HL-60 (cell line): ENCODE data around the gene SMIM10.

ENCODE experiments used
- CTCF ChIP-seq: IDR thresholded peaks from one replicate; pipeline ENCODE4 v1.5.1; 2011; ENCODE audit warnings: low read length, control low read depth, inconsistent platforms; ENCODE audit not compliant: insufficient read depth
- GABPA ChIP-seq: IDR thresholded peaks from 2 replicates; pipeline ENCODE4 v1.6.1; 2012; ENCODE audit warnings: low read depth
- POLR2AphosphoS5 ChIP-seq: IDR thresholded peaks from 2 replicates; pipeline ENCODE4 v1.6.1; 2012; ENCODE audit warnings: low read depth
- REST ChIP-seq: IDR thresholded peaks from 2 replicates; pipeline ENCODE4 v1.6.1; 2012; ENCODE audit warnings: low read depth; ENCODE audit not compliant: insufficient replicate concordance

- TF ChIP-seq CTCF (no peak), REST (no peak), POLR2AphosphoS5 (no peak), GABPA (no peak)
These were observed 24.9 kb downstream of the SMIM10 start for GRCh38 chrX:135015523-135016245.
